ENCODE data around the gene CD5L. TPM values are rescaled to one million over a fixed set of nuclear protein-coding genes. Genes with fewer than 3 reads are reported as not detected.

CD5L gene
- total RNA-seq: not detected in 2 replicates

DNA sequence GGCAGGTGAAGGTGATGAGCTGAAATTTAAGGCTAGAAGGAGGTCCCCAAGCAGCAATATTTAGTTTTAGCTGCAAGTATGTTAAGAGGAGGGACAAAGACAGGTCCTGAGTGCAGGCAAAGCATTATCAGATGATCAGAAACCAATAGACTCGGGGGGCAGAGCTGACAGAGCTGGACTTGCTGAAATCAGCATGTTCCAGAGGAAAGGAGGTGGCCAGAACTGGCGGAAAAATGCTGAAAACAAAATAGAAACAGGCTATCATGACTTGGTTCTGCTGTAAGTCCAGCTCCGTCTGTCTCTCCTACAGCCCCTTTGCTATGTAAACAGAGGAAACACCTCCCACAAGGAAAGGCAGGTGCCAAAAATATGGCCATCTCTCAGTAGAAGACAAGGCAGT lies at the start of gene CD5L:
CD5L (minus strand) TSS at position 101 of the 400 bp plus-strand sequence. CDS start 107 bp downstream, outside the sequence.

DNA sequence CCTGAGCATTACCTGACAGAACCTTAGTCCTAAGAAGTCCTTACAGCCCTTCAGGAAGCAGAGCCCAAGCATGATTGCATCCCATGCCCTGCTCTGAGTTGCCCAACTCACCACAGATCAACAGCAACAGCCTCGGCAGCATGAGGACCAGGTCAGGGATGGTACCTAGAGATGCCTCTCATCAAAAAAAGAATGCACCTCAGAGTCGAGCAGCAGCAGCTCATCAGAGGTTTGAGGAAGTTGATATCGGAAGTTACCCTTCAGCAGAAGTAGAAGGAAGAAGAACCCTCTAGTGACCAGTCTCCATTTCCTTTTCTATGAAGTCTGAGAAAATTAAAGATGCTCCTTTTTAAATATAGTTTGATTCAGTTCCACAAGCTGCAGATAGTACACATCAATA lies 21.7 kb downstream of the CD5L start, which contains the start of gene FCRL1:
FCRL1 (minus strand) TSS at position 225 of the 400 bp plus-strand sequence; CDS start at position 142, 83 bp downstream.

Other genes starting within 250 kb of the CD5L start
- gene FCRL4, start 243.7 kb downstream of the CD5L start, total RNA-seq: not detected in 2 replicates
- not detected in 2 replicates for gene FCRL3, start 141.0 kb downstream of the CD5L start, total RNA-seq
- not detected in 2 replicates for gene FCRL2, start 64.7 kb downstream of the CD5L start, total RNA-seq
- not detected in 2 replicates for gene FCRL1, start 21.7 kb downstream of the CD5L start, total RNA-seq
- gene KIRREL1, start 151.8 kb upstream of the CD5L start, total RNA-seq: 25.3 and 41.5 TPM in 2 replicates